Effector memory CD4-positive, alpha-beta T cell (primary cell): ENCODE measurements around the gene ELFN2.

Experiments
- DNase-seq, 3 donors: peaks; one replicate each; pipeline ENCODE4 v3.0.0-alpha.2; 2020
- H3K27ac ChIP-seq: 2 replicates; pipeline ENCODE4 v1.7.0; 2013; ENCODE audit warnings: mild to moderate bottlenecking, low read length, moderate library complexity; ENCODE audit not compliant: insufficient read depth, poor library complexity, severe bottlenecking
- H3K27me3 ChIP-seq: replicated peaks from 2 replicates; pipeline ENCODE4 v1.7.0; 2013; ENCODE audit warnings: mild to moderate bottlenecking, low read length; ENCODE audit not compliant: insufficient read depth, control insufficient read depth, poor library complexity, severe bottlenecking
- H3K36me3 ChIP-seq: 2 replicates; pipeline ENCODE4 v1.7.0; 2013; ENCODE audit warnings: mild to moderate bottlenecking, low read length, moderate library complexity; ENCODE audit not compliant: control insufficient read depth, insufficient read depth
- H3K4me1 ChIP-seq: 2 replicates; pipeline ENCODE4 v1.7.0; 2013; ENCODE audit warnings: low read length, mild to moderate bottlenecking; ENCODE audit not compliant: control insufficient read depth, insufficient read depth, poor library complexity, severe bottlenecking
- H3K4me3 ChIP-seq: 2 replicates; pipeline ENCODE4 v1.7.0; 2013; ENCODE audit warnings: low read length, low read depth, mild to moderate bottlenecking; ENCODE audit not compliant: insufficient read depth, poor library complexity, severe bottlenecking
- H3K9me3 ChIP-seq: 2 replicates; pipeline ENCODE4 v1.7.0; 2013; ENCODE audit warnings: mild to moderate bottlenecking, low read length, moderate library complexity; ENCODE audit not compliant: control insufficient read depth

Gene ELFN2

DNA sequence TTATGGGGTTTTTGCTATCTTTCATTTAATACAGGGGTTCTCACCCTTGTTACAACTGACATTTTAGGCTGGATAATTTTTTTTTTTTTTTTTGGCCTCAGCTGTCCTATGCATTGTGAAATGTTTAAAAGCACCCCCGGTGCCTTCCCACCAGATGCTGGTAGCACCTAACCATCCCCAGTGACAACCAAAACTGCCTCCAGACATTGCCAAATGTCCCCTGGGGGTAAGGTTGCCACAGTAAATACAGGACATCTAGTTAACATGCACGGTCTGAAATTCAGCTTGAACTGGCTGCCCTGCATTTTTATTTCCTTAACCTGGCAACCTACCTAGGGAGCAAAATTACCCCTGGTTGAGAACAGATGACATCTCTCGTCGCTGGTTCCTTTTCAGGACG is 72.6 kb downstream of the ELFN2 start:
- no peaks in the 10 kb centered on the region for H3K9me3 ChIP-seq

DNA sequence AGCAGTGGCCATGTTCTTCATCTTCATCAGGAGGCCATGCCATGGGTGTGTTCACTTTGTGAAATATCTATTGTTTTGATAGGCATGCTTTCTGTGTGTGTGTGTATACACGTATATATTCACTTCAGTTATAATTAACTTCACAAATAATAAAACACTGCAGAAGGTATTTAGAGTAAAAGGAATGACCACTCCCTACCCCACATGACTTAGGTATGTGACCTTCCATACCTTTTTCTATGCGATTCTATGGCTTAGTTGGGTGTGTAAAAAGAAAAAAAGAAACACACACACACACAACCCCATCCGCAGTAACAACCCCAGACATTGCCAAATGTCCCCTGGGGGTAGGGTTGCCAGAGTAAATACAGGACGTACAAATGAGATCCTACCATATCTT is 73.0 kb downstream of the ELFN2 start:
- Histone ChIP-seq H3K9me3 (no peaks in the 10 kb centered on the region), H3K27ac (no peak overlapping the region)
- no peak for DNase-seq

More for the DNA sequence above, 72.6 kb downstream of the ELFN2 start:
- no peaks in the 10 kb centered on the region for H3K36me3 ChIP-seq
- no peaks in the 10 kb centered on the region for H3K27me3 ChIP-seq
- H3K4me1 ChIP-seq, result no peaks in the 10 kb centered on the region
- H3K4me3 ChIP-seq, result no peak overlapping the region
- DNase-seq, result no peak
- no peak overlapping the region for H3K27ac ChIP-seq

GRCh38 chr22:37353839-37354238 is 73.4 kb downstream of the ELFN2 start:
- Histone ChIP-seq H3K36me3 (no peaks in the 10 kb centered on the region), H3K27me3 (no peaks in the 10 kb centered on the region), H3K27ac (no peak overlapping the region), H3K4me1 (no peaks in the 10 kb centered on the region), H3K9me3 (no peaks in the 10 kb centered on the region), H3K4me3 (no peak overlapping the region)
- no peak for DNase-seq

More for the DNA sequence above, 73.0 kb downstream of the ELFN2 start:
- Histone ChIP-seq H3K36me3 (no peaks in the 10 kb centered on the region), H3K27me3 (no peaks in the 10 kb centered on the region), H3K4me3 (no peak overlapping the region), H3K4me1 (no peaks in the 10 kb centered on the region)

GRCh38 chr22:37352481-37352880 is 74.8 kb downstream of the ELFN2 start:
- Histone ChIP-seq H3K27ac (no peak overlapping the region), H3K4me1 (no peaks in the 10 kb centered on the region), H3K27me3 (no peaks in the 10 kb centered on the region), H3K4me3 (no peak overlapping the region), H3K9me3 (no peaks in the 10 kb centered on the region), H3K36me3 (no peaks in the 10 kb centered on the region)
- DNase-seq, result no peak

- DNase-seq, result no peak
- H3K27me3 ChIP-seq, result no peaks in the 10 kb centered on the region
- H3K4me1 ChIP-seq, result no peaks in the 10 kb centered on the region
- no peaks in the 10 kb centered on the region for H3K36me3 ChIP-seq
- no peaks in the 10 kb centered on the region for H3K9me3 ChIP-seq
- H3K4me3 ChIP-seq, result no peak overlapping the region
- H3K27ac ChIP-seq, result no peak overlapping the region
These were observed 76.0 kb downstream of the ELFN2 start for GRCh38 chr22:37351232-37351631.

DNA sequence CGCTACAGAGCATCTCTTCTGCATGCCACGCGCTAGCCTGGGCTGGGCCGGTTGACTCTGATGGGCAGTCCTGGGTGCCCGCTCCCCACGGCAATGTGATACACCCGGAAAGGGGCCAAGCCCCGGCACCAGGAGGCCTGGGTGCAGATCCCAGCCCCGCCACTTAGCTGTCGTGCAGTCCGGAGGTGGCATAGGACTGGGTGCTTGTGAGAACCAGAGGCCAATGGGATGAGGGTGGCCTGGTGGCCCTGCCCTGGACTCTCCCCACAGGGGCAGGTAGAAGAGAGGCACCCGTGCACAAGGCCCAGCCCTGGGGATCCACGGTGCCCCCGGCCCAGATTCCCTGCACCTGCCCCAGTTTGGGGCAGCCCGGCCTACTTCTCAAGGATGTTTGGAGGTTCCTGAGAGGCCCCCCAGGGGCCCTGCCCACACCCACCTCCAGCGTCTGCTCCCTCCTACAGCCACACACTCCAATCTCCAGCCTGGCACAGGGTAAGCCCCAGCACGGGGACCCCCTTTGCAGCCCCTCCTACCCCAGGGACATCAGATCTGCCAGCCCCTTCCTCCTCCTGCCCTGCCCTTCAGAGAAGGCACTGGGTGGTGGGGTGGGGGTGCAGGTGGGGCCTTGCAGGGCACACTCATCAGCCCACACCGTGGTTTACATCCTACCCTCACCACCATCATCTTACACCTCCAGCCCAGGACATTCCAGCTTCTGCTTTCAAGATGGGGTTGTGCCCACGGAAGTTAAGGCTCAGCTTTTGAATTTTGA is 78.0 kb downstream of the ELFN2 start:
- no peak overlapping the region for H3K27ac ChIP-seq
- no peaks in the 10 kb centered on the region for H3K4me1 ChIP-seq
- no peaks in the 10 kb centered on the region for H3K9me3 ChIP-seq
- no peak overlapping the region for H3K4me3 ChIP-seq
- no peak for DNase-seq
- H3K27me3 ChIP-seq, result no peaks in the 10 kb centered on the region
- H3K36me3 ChIP-seq, result no peaks in the 10 kb centered on the region

- Histone ChIP-seq H3K36me3 (no peaks in the 10 kb centered on the region), H3K9me3 (no peaks in the 10 kb centered on the region), H3K4me1 (no peaks in the 10 kb centered on the region), H3K4me3 (no peak overlapping the region), H3K27ac (no peak overlapping the region), H3K27me3 (no peaks in the 10 kb centered on the region)
- no peak for DNase-seq
These were observed 80.8 kb downstream of the ELFN2 start for GRCh38 chr22:37346505-37346895.

- Histone ChIP-seq H3K36me3 (no peaks in the 10 kb centered on the region), H3K9me3 (no peaks in the 10 kb centered on the region), H3K4me1 (no peaks in the 10 kb centered on the region), H3K27me3 (no peaks in the 10 kb centered on the region), H3K4me3 (no peak overlapping the region), H3K27ac (no peak overlapping the region)
- DNase-seq, result no peak
These were observed 81.3 kb downstream of the ELFN2 start for GRCh38 chr22:37345863-37346504.

GRCh38 chr22:37344735-37345449 is 82.4 kb downstream of the ELFN2 start:
- Histone ChIP-seq H3K27me3 (no peaks in the 10 kb centered on the region), H3K27ac (no peak overlapping the region), H3K4me3 (no peak overlapping the region), H3K9me3 (no peaks in the 10 kb centered on the region), H3K36me3 (no peaks in the 10 kb centered on the region), H3K4me1 (no peaks in the 10 kb centered on the region)
- no peak for DNase-seq
